Epithelial cell of proximal tubule (primary cell): ENCODE data around the gene ECT2L. TPM values are rescaled to one million over a fixed set of nuclear protein-coding genes. Genes with fewer than 3 reads are reported as not detected.

ENCODE experiments used
- DNase-seq: peaks from one replicate; pipeline ENCODE4 v3.0.0-alpha.2; 2011; ENCODE audit warnings: low read depth
- H3K4me3 ChIP-seq: 2 replicates; pipeline ENCODE4 v1.5.1; 2011; ENCODE audit warnings: low read depth, mild to moderate bottlenecking, low read length
- CTCF ChIP-seq: conservative IDR thresholded peaks from 2 replicates; pipeline ENCODE4 v1.5.1; 2012; ENCODE audit warnings: low read depth, mild to moderate bottlenecking, low read length
- total RNA-seq: library from RNA; depleted of rRNA; stranded (reverse); fragments of >200 nt; gene quantifications from 2 replicates; pipeline ENCODE4 v1.2.3, GENCODE V29; 2015

ECT2L gene
- total RNA-seq, 1 donor from 2014 or later: not detected

GRCh38 chr6:138868181-138868580 lies 72.3 kb downstream of the ECT2L start:
- no peak for DNase-seq
- TF ChIP-seq CTCF: no peak
- no peak overlapping the region for H3K4me3 ChIP-seq

GRCh38 chr6:138869398-138869797 lies 73.5 kb downstream of the ECT2L start:
- H3K4me3 ChIP-seq: no peak overlapping the region
- no peak for TF ChIP-seq CTCF
- DNase-seq: no peak

- no peak for DNase-seq
- no peak overlapping the region for H3K4me3 ChIP-seq
- TF ChIP-seq CTCF: no peak
Measured at GRCh38 chr6:138873191-138873590, 77.3 kb downstream of the ECT2L start.

- DNase-seq: no peak
- TF ChIP-seq CTCF: no peak
- H3K4me3 ChIP-seq: no peak overlapping the region
Measured at GRCh38 chr6:138882369-138883017, 86.6 kb downstream of the ECT2L start.

GRCh38 chr6:138885156-138885819 lies 89.4 kb downstream of the ECT2L start:
- H3K4me3 ChIP-seq: no peak overlapping the region
- TF ChIP-seq CTCF: no peak
- no peak for DNase-seq

- DNase-seq: no peak
- TF ChIP-seq CTCF: no peak
- no peak overlapping the region for H3K4me3 ChIP-seq
Measured at GRCh38 chr6:138891255-138891986, 95.5 kb downstream of the ECT2L start.
